Prostate gland (tissue), 2 donors: ENCODE results near the gene RASD2. TPM values are rescaled to one million over a fixed set of nuclear protein-coding genes. Genes with fewer than 3 reads are reported as not detected.

Source experiments
- DNase-seq: peaks from one replicate; pipeline ENCODE4 v3.0.0-alpha.2; 2019; ENCODE audit warnings: low spot score
- H3K27ac ChIP-seq, 2 donors: fragments of 200-600 bp; sonication (generic); 2 replicates each; pipeline ENCODE4 v1.5.1; 2017 to 2019
- H3K27me3 ChIP-seq: fragments of 200-600 bp; sonication (generic); replicated peaks from 2 replicates; pipeline ENCODE4 v1.5.1; 2019; ENCODE audit not compliant: insufficient read depth
- H3K36me3 ChIP-seq, 2 donors: fragments of 200-600 bp; sonication (generic); 1 replicate in 1 of 2; 2 replicates in 1 of 2; pipeline versions ENCODE4 v1.5.1 to v1.8.1; 2017 to 2019
- H3K4me1 ChIP-seq: fragments of 200-600 bp; sonication (generic); replicated peaks from 2 replicates; pipeline ENCODE4 v1.5.1; 2019
- H3K4me3 ChIP-seq, 2 donors: fragments of 200-600 bp; sonication (generic); 2 replicates each; pipeline ENCODE4 v1.5.1; 2017 to 2019
- H3K9me3 ChIP-seq: fragments of 200-600 bp; sonication (generic); 2 replicates; pipeline ENCODE4 v1.5.1; 2017
- CTCF ChIP-seq, 4 experiments: fragments of 200-600 bp in 2 of 4; fragments of 450-650 bp in 2 of 4; sonication (generic) in 2 of 4; IDR thresholded peaks; 1 replicate in 3 of 4; 2 replicates in 1 of 4; pipeline ENCODE4 v1.5.1; 2016 to 2019; ENCODE audit warnings: antibody characterized with exemption in 4 of 4, mild to moderate bottlenecking in 2 of 4, moderate library complexity in 2 of 4
- POLR2A ChIP-seq: fragments of 450-650 bp; IDR thresholded peaks from one replicate; pipeline ENCODE4 v1.6.1; 2016; ENCODE audit warnings: antibody characterized with exemption, mild to moderate bottlenecking
- POLR2AphosphoS5 ChIP-seq: sonication (generic); formaldehyde crosslinking; IDR thresholded peaks from one replicate; pipeline ENCODE4 v1.6.1; 2017; ENCODE audit warnings: antibody characterized with exemption
- WGBS: methylation state at CpG from one replicate; pipeline ENCODE4 v1.1.5; 2018; 5-methylcytosine and 5-hydroxymethylcytosine counted together
- intact Hi-C: fragments of 100-400 bp; cut with DNase I; formaldehyde crosslinking; loops from one replicate; pipeline ENCODE4 v1.14.2; 2022
- total RNA-seq, 2 donors: library from RNA; depleted of rRNA; stranded (reverse); fragments of >200 nt; gene quantifications; one replicate each; pipeline ENCODE4 v1.1.0, GENCODE V29; 2016

Gene RASD2
- total RNA-seq, 2 donors from 2014 or later: 6.2 to 8.0 TPM

GRCh38 chr22:35581023-35581413 lies 40.4 kb downstream of the RASD2 start:
- Histone ChIP-seq H3K4me1 (no peaks in the 10 kb centered on the region), H3K4me3 (no peak overlapping the region), H3K9me3 (no peaks in the 10 kb centered on the region), H3K27ac (no peak overlapping the region), H3K36me3 (no peaks in the 10 kb centered on the region), H3K27me3 (no peaks in the 10 kb centered on the region)
- 85% methylated on average over 5 of the region's 5 CpGs for WGBS
- no peak for DNase-seq
- intact Hi-C loops: loop anchor here (5.0 kb wide), 1 partner anchor 229 kb away; no protein-coding TSS in a partner anchor
- TF ChIP-seq POLR2A (no peak), CTCF (IDR thresholded peaks at IDR 0.05) (no peak), POLR2AphosphoS5 (no peak)

DNA sequence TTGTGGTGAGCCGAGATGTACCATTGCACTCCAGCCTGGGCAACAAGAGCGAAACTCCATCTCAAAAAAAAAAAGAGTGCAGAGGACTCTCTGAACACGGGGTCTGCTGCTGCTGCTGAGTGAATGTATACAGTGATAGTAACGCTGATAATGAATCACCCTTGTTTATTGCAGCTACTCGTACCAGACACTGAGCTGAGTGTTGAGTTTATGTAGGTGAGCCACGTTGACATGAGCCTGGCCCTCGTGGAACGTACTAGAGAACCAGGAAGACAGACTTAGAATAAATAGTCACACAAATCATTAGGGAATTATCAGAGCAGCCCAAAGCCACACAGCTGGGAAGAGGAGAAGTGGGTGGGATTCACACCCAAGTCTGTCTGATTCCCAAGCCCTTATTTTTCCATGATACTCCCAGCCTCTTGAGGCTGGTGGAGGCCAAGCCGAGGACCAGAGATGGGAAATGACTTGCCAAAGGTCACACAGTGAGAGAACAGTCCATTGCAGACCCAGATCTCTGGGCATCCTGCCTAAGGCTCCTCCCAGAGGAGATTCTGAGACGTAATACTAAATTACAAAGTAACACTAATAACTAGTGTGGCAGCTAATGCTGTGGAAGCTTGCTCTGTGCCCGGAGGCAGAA lies 41.7 kb downstream of the RASD2 start:
- no peak for TF ChIP-seq POLR2AphosphoS5
- TF ChIP-seq CTCF (IDR thresholded peaks at IDR 0.05): no peak
- no peak for TF ChIP-seq POLR2A
- no peak overlapping the region for H3K27ac ChIP-seq
- H3K9me3 ChIP-seq: no peaks in the 10 kb centered on the region
- no peaks in the 10 kb centered on the region for H3K27me3 ChIP-seq
- no peaks in the 10 kb centered on the region for H3K4me1 ChIP-seq
- 66% methylated on average over 11 of the region's 11 CpGs for WGBS
- H3K36me3 ChIP-seq: no peaks in the 10 kb centered on the region
- H3K4me3 ChIP-seq: no peak overlapping the region
- DNase-seq: no peak
- intact Hi-C loops: loop anchor here (5.0 kb wide), 1 partner anchor 230 kb away; no protein-coding TSS in a partner anchor

- Histone ChIP-seq H3K27me3 (no peaks in the 10 kb centered on the region), H3K36me3 (no peaks in the 10 kb centered on the region), H3K9me3 (no peaks in the 10 kb centered on the region), H3K27ac (no peak overlapping the region), H3K4me1 (peaks cover 7% of the 10 kb centered on the region), H3K4me3 (no peak overlapping the region)
- DNase-seq: peak; percentile 58
- intact Hi-C loops: loop anchor here (1.0 to 5.0 kb wide), 2 partner anchors 152 to 231 kb away; no protein-coding TSS in a partner anchor
- 34% methylated on average over 11 of the region's 13 CpGs for WGBS
- TF ChIP-seq POLR2AphosphoS5: peak; percentile 42
- peak; percentile 85 to 94 (median 94) for TF ChIP-seq CTCF (IDR thresholded peaks at IDR 0.05)
- TF ChIP-seq POLR2A: no peak
Observed at GRCh38 chr22:35582861-35583670, 42.4 kb downstream of the RASD2 start.

DNA sequence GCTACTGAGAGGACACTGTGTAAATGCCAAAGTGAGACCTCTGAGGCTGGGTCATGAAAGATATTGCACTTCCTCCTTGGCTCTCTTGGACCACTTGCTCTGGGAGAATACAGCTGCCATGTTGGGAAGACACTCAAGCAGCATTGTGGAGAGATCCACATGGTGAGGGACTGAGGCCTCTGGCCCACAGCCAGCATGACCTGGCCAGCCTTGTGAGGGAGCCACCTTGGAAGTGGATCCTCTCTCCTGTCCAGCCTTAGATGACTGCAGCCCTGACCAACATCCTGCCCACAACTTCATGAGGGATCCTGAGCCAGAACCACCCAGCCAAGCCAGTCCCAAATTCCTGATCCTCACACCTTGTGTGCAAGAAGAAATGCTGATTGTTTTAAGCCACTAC lies 46.1 kb downstream of the RASD2 start:
- Histone ChIP-seq H3K4me3 (no peak overlapping the region), H3K36me3 (no peaks in the 10 kb centered on the region), H3K4me1 (peaks cover 7% of the 10 kb centered on the region), H3K27ac (no peak overlapping the region), H3K9me3 (no peaks in the 10 kb centered on the region), H3K27me3 (no peaks in the 10 kb centered on the region)
- no peak for DNase-seq
- TF ChIP-seq CTCF (IDR thresholded peaks at IDR 0.05) (no peak), POLR2AphosphoS5 (no peak), POLR2A (no peak)
- intact Hi-C loops: no loop called here
